ENCODE results near the gene SPRYD4.

SPRYD4 gene

DNA sequence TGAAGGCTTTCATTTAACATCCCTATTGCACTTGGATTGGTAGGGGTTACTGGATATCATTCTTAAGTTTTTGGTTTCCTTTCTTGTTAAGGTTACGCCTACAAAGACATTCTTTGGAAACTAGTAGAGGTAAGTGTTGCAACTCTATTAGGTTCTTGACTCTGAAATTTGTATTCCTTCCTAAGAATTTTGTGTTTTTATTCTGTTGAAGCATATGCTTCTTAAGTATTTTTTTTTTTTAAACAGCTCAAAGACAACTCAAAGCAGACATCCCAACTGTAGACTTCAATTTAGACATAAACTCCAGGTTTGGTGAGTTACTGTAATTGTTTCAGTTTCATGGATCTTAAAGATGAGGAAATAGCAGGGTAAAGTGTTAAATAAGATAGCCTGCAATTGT lies 52.1 kb downstream of the SPRYD4 start:
- CTCF ChIA-PET: interaction anchor here (1.2 to 3.2 kb wide), 5 partner anchors 17 to 116 kb away, joined by 3 to 18 read pairs (median 10); no protein-coding TSS in a partner anchor
- H3K4me3 Mint-ChIP-seq: no peak overlapping the region
- H3K4me1 Mint-ChIP-seq: peaks cover 33% of the 10 kb centered on the region
- no peaks in the 10 kb centered on the region for H3K36me3 Mint-ChIP-seq
- H3K9me3 Mint-ChIP-seq: no peaks in the 10 kb centered on the region
- H3K27me3 Mint-ChIP-seq: peaks cover 13% of the 10 kb centered on the region
- H3K27ac Mint-ChIP-seq: no peak overlapping the region
- DNase-seq: no peak

DNA sequence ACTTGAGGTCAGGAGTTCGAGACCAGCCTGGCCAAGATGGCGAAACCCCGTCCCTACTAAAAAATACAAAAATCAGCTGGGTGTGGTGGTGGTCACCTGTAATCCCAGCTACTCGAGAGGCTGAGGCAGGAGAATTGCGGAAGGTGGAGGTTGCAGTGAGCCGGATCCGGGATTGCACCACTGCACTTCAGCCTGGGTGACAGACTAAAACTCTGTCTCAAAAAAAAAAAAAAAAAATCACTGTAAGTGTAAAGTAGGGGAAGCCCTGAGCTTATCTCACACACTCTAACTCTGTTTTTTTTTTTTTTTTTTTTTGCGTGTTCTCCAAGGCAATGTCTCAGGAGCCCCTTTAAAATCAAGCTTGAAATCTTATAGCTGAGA lies 52.8 kb downstream of the SPRYD4 start:
- peaks cover 12% of the 10 kb centered on the region for H3K27me3 Mint-ChIP-seq
- DNase-seq: no peak
- no peaks in the 10 kb centered on the region for H3K36me3 Mint-ChIP-seq
- H3K9me3 Mint-ChIP-seq: no peaks in the 10 kb centered on the region
- peak overlapping the region; percentile 76 for H3K4me3 Mint-ChIP-seq
- CTCF ChIA-PET: interaction anchor here (0.7 to 3.2 kb wide), 10 partner anchors 7 to 455 kb away, joined by 3 to 18 read pairs (median 5); no protein-coding TSS in a partner anchor
- H3K4me1 Mint-ChIP-seq: peaks cover 33% of the 10 kb centered on the region
- no peak overlapping the region for H3K27ac Mint-ChIP-seq

DNA sequence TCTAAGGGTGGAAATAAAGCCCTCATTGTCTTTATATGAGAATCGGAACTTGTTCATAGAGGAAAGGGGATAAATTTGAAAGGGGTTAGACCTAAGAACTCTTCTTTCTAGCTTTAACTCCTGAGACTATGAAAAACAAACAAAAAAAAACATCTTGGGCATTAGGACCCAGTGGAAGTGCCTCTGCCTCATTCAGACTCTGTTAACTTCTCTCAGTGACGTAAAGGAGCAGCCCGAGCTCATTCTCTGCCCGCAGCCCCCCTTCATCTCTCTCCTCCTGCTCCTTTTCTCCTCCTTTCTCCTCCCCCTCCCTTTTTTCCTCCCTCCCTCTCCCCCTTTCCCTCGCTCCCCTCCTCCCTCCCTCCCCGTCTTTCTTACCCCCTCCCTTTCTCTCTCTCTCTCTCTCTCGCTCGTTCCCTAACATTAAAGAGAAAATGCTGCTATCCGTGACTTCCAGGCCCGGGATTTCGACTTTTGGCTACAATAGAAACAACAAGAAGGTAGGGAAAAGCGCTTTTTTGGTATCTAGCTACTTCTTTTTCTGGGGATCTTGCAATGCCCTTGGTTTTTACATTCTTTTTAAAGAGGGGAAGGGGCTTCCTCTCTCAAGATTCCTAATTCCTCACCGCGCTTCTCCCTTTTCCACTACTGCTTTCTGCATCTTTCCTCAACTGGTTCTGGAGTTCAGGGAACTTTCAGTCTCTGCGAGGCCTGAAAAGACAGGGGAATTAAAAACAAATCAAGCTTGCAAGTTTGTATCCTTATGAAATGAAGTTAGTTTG lies 53.4 kb downstream of the SPRYD4 start, which contains the start of gene RBMS2:
Gene RBMS2, plus strand, starts transcription at position 231 of the 782 bp plus-strand sequence. Its CDS starts 204 bp downstream, at position 435.
- Mint-ChIP-seq H3K4me1 (peaks cover 33% of the 10 kb centered on the region), H3K4me3 (peak within 1 kb of the TSS; percentile 76), H3K36me3 (no peaks in the 10 kb centered on the region), H3K27ac (no peak within 1 kb of the TSS), H3K27me3 (peaks cover 12% of the 10 kb centered on the region), H3K9me3 (no peaks in the 10 kb centered on the region)
- CTCF ChIA-PET: interaction anchor here (0.7 to 3.2 kb wide), 12 partner anchors 8 to 455 kb away, joined by 3 to 18 read pairs (median 4); no protein-coding TSS in a partner anchor
- DNase-seq: peak; percentile 53

DNA sequence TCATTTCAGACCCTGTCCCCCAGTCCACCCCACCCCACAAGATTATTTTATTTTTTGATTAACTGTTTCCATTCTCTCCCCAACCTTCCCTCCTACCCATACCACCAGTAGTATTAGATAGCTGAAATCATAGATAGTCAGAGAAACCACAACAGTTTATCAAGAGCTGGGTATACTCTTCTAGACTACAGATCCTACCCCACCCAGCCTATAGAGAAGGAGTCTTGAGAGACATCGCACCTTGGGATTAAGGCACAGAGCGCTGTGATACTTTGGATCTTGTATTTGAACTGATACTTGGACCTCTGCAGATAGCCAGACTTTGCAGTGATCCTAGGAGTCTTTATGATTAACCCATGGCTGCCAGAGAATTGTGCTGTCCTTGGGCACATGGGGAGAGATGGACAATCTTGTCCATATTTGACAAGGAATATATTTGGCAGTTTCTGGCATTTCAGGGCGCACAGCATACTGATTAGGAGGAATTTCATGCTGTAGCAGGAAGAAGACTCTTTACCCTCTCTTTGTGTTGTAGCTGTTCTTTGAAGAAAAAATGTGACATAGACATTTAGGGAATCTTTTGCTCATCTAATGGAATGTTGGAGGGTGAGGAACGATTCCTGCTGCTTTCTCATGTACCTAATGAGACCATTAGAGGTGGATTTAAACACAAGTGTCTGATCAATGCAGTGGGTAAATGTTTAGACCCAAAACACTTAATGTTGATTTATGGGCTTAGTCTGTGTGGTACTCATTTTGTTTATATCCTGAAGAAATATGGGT lies 54.2 kb downstream of the SPRYD4 start:
- no peak overlapping the region for H3K27ac Mint-ChIP-seq
- no peak for DNase-seq
- H3K4me1 Mint-ChIP-seq: peaks cover 33% of the 10 kb centered on the region
- CTCF ChIA-PET: interaction anchor here (1.0 to 3.2 kb wide), 7 partner anchors 9 to 164 kb away, joined by 3 to 18 read pairs (median 5); no protein-coding TSS in a partner anchor
- peak overlapping the region; percentile 76 for H3K4me3 Mint-ChIP-seq
- peaks cover 12% of the 10 kb centered on the region for H3K27me3 Mint-ChIP-seq
- H3K9me3 Mint-ChIP-seq: no peaks in the 10 kb centered on the region
- no peaks in the 10 kb centered on the region for H3K36me3 Mint-ChIP-seq

DNA sequence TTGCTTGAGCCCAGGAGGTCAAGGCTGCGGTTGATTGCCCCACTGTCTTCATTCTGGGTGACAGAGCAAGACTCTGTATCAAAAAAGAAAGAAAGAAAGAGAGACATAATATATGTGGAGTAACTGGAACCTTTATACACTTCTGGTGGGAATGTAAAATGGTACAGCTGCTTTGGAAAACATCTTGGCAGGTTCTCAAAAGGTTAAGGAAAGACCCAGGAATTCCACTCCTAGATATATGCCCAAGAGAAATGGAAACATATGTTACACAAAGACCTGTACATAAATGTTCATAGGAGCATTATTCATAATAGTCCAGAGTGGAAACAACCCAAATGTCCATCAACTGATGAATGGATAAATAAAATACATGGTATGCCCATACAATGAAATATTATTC lies 60.5 kb downstream of the SPRYD4 start:
- H3K27me3 Mint-ChIP-seq: no peaks in the 10 kb centered on the region
- no peaks in the 10 kb centered on the region for H3K4me1 Mint-ChIP-seq
- DNase-seq: no peak
- CTCF ChIA-PET: no interaction called here
- H3K36me3 Mint-ChIP-seq: no peaks in the 10 kb centered on the region
- H3K4me3 Mint-ChIP-seq: no peak overlapping the region
- no peak overlapping the region for H3K27ac Mint-ChIP-seq
- H3K9me3 Mint-ChIP-seq: no peaks in the 10 kb centered on the region
